Smooth muscle cell of trachea (primary cell): ENCODE data around the gene FBXL3. TPM values are rescaled to one million over a fixed set of nuclear protein-coding genes. Genes with fewer than 3 reads are reported as not detected.

Experiments
- total RNA-seq: library from RNA; depleted of rRNA; stranded (reverse); fragments of >200 nt; gene quantifications from 2 replicates; pipeline ENCODE4 v1.2.1, GENCODE V29; 2014

FBXL3 gene
- 70.5 and 74.5 TPM in 2 replicates for total RNA-seq

GRCh38 chr13:77026861-77027621 is at the start of gene FBXL3:
FBXL3 (minus strand) TSS chr13:77027159; CDS start chr13:77021860, 5,299 bp downstream.

GRCh38 chr13:76991796-76992547 is 35.0 kb downstream of the FBXL3 start, which contains the start of gene CLN5:
CLN5 (plus strand) TSS chr13:76992081; CDS start chr13:76992099, 18 bp downstream.

Other genes with a start within 250 kb of the FBXL3 start
- gene KCTD12, start 140.8 kb downstream of the FBXL3 start, total RNA-seq: 64.7 and 78.5 TPM in 2 replicates
- gene ACOD1, start 78.6 kb downstream of the FBXL3 start, total RNA-seq: not detected in 2 replicates
- 35.4 and 36.1 TPM in 2 replicates for gene CLN5, start 35.1 kb downstream of the FBXL3 start, total RNA-seq